Pulmonary artery endothelial cell (primary cell): ENCODE data around the gene CAP2. TPM values are rescaled to one million over a fixed set of nuclear protein-coding genes. Genes with fewer than 3 reads are reported as not detected.
"Not testable (repeated sequence)": the region's sequence is repeated elsewhere in the genome, so short reads cannot be mapped to it uniquely, and the experiment has no call there.

ENCODE experiments used
- DNase-seq: peaks from one replicate; pipeline ENCODE4 v3.0.0-alpha.2; 2011; ENCODE audit warnings: low read depth, low spot score
- total RNA-seq: library from RNA; depleted of rRNA; stranded (reverse); fragments of >200 nt; gene quantifications from 2 replicates; pipeline ENCODE4 v1.2.3, GENCODE V29; 2014

CAP2 gene
- total RNA-seq, 1 donor from 2014 or later: 4.3 TPM

- DNase-seq: no peak
These were observed 181.6 kb downstream of the CAP2 start for GRCh38 chr6:17574866-17575560.

GRCh38 chr6:17577059-17577458, 183.7 kb downstream of the CAP2 start:
- DNase-seq: no peak

GRCh38 chr6:17580518-17581048, 187.2 kb downstream of the CAP2 start:
- no peak for DNase-seq

GRCh38 chr6:17581282-17581681, 187.9 kb downstream of the CAP2 start:
- not testable (repeated sequence) for DNase-seq

GRCh38 chr6:17583811-17584210, 190.4 kb downstream of the CAP2 start:
- DNase-seq: peak; percentile 66

- peak; percentile 74 for DNase-seq
These were observed 190.9 kb downstream of the CAP2 start for GRCh38 chr6:17584241-17584803.

GRCh38 chr6:17585766-17586490, 192.5 kb downstream of the CAP2 start:
- DNase-seq: no peak

- DNase-seq: not testable (repeated sequence)
These were observed 193.2 kb downstream of the CAP2 start for GRCh38 chr6:17586623-17587022.

GRCh38 chr6:17588011-17588410, 194.6 kb downstream of the CAP2 start:
- no peak for DNase-seq

- DNase-seq: peak; percentile 22
These were observed 196.2 kb downstream of the CAP2 start for GRCh38 chr6:17589406-17590096.

- no peak for DNase-seq
These were observed 197.9 kb downstream of the CAP2 start for GRCh38 chr6:17591287-17591686.

GRCh38 chr6:17593246-17593645, 199.9 kb downstream of the CAP2 start:
- no peak for DNase-seq

GRCh38 chr6:17596085-17596484, 202.7 kb downstream of the CAP2 start:
- no peak for DNase-seq

GRCh38 chr6:17599877-17600526, 206.6 kb downstream of the CAP2 start, which contains the start of gene FAM8A1:
TSS of gene FAM8A1 (plus strand) at chr6:17600302. CDS start at chr6:17600410, 108 bp downstream.
- peak; percentile 63 for DNase-seq

GRCh38 chr6:17600527-17601385, 207.4 kb downstream of the CAP2 start:
- DNase-seq: no peak

- no peak for DNase-seq
These were observed 207.9 kb downstream of the CAP2 start for GRCh38 chr6:17601386-17601703.

GRCh38 chr6:17602888-17603287, 209.5 kb downstream of the CAP2 start:
- DNase-seq: no peak

GRCh38 chr6:17606606-17607005, 213.2 kb downstream of the CAP2 start:
- DNase-seq: no peak
